Dermis blood vessel endothelial cell (primary cell): Measurements from ENCODE around the gene PTPRF. TPM values are rescaled to one million over a fixed set of nuclear protein-coding genes. Genes with fewer than 3 reads are reported as not detected.

ENCODE experiments used
- DNase-seq: peaks from one replicate; pipeline ENCODE4 v3.0.0; 2010
- total RNA-seq: library from RNA; depleted of rRNA; stranded (reverse); fragments of >200 nt; gene quantifications from 2 replicates; pipeline ENCODE4 v1.2.3, GENCODE V29; 2014

The PTPRF gene
- total RNA-seq, 1 donor from 2014 or later: 108 TPM

DNA sequence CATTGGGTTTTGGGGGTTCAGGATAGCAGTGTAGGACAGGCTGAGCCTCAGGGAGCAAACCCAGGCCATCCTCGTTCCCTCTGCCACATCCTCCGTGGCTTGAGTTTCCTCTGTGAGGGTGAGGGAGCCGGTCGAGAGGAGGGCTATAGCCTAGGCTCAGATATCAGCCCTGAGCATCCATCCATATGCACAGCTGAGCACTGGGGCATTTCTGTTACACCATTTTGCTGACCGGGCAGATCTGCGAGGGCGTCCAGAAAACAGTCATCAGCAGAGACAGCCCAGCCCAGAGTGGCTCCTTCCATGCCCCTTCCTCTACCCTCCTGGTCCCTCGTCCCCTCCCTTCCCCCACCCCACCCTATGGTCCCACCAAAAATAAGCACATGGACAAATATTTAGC lies 53.5 kb downstream of the PTPRF start:
- DNase-seq: no peak

DNA sequence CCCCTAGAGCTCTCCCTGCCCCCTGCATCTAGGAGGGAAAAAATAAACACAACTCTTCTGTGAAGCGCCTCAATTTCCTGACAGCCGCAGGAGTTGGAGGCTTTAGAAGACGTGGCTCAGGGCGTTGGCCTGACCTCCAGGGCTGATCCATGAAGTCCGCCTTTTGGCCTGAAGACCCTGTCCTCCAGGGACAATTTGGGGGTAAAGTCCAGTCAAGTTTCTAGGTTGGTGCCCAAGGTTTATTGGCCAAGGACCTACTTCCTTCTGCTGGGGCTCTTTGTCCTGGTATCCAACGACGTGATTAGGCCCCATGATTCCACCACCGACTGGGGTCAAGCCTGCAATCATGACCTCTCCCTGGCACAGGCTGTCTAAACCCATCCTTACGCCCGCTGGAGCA lies 54.9 kb downstream of the PTPRF start:
- no peak for DNase-seq

DNA sequence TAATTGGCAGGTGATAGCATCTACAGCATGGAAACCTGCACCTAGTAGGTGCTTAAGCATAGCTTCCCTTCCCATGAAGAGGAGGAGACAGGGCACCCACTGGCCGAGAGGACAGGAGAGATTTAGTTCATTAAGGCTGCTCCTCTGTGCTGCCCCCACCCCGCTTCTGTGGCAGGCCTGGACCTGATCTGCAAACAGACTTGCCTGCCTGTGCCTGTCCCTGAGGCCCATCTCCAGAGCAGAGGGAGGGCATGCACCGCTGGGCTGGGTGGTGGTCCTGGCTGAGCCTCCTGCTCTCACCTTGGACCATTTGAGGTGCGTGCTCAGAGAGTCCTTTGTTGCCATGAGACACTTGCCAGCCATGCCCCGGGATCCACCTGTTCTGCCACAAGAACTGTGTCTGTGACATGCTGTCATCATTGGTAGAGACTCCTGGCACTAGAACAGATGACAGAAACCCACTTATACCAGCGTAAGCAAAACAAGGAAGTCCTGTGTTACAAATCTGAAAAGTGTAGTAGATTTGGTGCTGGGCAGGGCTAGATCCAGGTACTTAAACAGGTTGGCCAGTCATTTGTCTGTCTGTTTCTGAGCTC lies 55.6 kb downstream of the PTPRF start:
- DNase-seq: no peak

DNA sequence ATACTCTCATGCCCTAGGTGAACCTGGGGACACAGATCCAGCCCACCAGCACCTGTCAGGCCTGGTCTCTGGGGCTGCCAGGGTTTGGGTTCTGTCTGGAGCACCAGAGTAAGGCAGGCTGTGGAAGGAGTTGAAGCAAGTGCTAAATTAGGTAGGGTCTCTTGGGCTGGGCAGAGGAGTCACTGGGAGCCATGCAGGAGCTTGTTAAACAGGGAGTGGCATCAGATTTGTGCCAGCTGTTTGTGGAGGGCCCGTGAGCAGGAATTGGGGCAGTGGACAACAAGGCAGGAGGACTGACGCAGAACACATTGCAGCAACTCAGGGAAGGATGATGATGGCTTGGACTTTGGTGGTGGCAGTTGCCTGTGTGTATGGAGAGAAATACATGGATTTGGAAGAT lies 56.3 kb downstream of the PTPRF start:
- DNase-seq: no peak

DNA sequence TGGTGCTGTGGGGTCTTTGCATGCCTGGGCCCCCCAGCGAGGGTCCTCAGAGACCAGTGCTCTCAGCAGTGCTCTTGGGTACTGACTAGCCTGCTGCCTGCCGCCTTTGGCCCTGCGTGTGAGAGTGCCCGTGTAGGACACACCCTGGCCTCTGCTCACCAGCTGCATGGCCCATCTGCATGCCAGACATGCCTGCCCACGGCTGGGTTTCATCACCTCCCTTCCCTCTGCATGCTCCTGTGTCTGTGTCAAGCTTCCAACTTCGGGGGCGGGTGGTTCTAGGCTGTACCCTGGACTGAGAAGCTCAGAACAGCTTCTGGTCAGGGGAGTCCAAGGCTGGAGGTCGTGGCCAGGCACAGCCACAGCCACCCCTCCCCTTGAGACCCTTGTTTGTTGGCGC lies 56.9 kb downstream of the PTPRF start:
- DNase-seq: no peak

DNA sequence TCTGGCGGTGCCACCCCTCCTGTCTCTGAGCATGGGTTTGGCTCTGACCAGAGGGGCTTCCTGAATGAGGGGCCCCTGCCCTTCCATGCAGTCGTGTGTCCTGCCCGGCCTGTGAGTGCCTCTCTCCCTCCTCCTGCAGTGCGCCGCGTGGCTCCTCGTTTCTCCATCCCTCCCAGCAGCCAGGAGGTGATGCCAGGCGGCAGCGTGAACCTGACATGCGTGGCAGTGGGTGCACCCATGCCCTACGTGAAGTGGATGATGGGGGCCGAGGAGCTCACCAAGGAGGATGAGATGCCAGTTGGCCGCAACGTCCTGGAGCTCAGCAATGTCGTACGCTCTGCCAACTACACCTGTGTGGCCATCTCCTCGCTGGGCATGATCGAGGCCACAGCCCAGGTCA lies 57.9 kb downstream of the PTPRF start:
- DNase-seq: no peak

DNA sequence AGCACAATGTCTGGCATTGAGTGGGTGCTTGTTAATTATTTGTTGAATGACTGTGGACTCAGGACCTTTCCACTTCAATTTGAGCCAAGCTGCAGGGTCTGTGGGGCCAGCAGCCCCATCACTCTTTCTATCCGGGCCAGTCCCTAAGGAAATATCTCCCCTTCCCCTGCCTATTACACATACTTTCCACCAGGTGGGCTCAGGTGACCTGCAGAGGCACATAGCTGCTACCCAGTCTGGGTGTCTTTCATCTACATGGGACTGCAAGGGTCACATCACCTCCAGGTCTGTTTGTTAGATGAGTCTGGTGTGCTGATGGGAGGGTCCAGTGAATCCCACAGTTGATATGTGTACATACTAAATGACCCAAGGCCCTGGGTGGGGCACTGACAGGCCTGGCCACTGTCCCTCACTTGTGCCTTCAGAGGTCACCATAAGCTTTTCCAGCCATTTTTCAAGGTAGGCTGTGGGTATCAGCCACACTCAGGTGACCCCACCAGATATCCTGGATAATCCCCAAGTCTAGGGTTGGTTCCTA lies 59.8 kb downstream of the PTPRF start:
- no peak for DNase-seq

DNA sequence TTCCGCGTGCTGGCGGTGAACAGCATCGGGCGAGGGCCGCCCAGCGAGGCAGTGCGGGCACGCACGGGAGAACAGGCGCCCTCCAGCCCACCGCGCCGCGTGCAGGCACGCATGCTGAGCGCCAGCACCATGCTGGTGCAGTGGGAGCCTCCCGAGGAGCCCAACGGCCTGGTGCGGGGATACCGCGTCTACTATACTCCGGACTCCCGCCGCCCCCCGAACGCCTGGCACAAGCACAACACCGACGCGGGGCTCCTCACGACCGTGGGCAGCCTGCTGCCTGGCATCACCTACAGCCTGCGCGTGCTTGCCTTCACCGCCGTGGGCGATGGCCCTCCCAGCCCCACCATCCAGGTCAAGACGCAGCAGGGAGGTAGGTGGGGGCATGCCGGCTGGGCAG lies 60.5 kb downstream of the PTPRF start:
- DNase-seq: no peak

DNA sequence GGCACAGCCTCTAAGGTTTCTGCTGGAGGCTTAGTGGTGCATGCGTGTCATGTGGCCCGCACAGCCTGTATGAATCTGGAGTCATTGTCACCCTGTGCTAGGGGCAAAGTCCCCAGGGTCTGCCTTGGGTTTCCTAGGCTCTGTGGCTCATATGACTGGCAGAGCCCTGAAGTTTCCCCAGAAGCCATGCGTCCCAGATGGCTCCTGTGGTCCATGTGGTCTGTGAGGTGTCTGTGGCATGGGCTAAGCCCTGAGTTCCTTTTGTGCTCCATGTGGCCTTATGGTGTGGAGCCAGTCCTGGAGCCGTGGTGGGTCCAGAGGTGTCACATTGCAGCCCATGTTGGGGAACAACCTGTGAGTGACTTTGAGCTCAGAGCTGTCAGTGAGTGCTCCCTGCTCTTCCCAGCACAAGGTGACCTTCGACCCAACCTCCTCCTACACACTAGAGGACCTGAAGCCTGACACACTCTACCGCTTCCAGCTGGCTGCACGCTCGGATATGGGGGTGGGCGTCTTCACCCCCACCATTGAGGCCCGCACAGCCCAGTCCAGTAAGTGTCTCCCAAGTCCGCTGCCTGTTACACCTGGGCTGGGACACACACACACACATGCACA lies 61.5 kb downstream of the PTPRF start:
- DNase-seq: no peak

DNA sequence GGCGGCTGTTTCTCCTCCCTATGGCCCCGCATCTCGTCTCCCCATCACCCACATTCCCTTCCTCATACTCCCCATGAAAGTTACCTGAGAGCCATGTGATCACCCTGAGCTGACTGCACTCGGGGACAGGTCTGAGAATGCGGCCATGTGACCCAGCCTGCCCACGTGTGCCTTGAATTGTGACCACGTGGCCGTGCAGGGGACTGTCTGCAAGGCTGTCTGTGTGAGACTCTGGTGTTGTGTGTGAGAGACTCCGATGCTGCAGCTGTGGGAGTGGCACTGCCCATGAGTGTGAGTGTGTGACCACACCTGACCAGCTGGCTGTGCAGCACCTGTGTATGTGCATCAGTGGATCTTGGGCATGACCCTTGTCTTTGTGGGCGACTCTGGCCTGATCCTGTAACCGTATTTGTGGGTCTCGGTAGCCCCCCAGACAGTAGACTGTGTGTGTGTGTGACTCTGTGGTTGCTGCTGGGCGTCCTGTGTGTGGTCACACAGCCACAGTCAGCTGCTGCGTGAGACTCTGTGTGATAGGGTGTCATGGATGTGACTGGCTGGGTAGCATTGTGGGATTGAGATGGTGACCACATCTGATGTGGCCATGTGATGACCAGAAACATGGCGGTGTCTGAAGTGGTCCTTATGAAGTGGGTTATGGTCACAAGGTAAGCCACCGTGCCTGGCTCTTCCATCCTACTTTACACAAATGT lies 62.4 kb downstream of the PTPRF start:
- no peak for DNase-seq

DNA sequence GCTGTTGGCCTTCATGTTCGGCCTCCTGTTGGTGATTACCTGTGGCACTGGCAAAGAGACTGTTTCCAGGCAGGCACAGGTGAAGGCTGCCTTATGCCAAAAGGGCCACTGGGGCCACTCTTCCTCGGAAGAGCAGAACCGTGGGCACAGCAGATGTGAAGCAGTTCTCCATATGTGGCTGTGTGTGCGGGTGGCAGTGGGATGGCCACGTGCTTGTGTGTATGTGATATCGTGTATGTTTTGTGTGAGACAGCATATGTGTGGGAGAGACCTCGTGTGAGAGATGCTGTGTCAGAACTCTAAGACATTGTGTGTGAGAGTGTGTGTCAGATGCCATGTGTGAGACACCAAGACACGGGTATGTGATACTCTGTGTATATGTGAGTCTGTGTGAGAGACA lies 65.9 kb downstream of the PTPRF start:
- DNase-seq: no peak

DNA sequence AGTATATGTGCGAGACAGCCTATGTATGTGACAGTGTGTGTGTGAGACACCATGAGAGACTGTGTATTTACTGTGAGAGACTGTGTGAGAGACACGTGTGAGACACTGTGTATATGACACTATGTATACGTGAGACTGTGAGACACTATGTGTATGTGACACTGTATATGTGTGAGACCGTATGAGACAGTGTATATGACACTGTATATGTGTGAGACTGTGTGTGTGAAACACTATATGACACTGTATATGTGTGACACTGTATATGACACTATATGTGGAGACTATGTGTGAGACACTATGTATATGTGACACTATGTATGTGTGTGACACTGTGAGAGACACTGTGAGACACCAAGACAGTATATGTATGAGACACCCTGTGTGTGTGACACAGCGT lies 66.3 kb downstream of the PTPRF start:
- DNase-seq: no peak

DNA sequence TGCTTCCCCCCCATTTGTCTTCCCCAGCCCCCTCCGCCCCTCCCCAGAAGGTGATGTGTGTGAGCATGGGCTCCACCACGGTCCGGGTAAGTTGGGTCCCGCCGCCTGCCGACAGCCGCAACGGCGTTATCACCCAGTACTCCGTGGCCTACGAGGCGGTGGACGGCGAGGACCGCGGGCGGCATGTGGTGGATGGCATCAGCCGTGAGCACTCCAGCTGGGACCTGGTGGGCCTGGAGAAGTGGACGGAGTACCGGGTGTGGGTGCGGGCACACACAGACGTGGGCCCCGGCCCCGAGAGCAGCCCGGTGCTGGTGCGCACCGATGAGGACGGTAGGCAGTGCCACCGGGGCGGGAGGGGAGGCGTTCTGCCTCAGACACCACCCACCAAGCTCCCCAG lies 67.0 kb downstream of the PTPRF start:
- DNase-seq: no peak

DNA sequence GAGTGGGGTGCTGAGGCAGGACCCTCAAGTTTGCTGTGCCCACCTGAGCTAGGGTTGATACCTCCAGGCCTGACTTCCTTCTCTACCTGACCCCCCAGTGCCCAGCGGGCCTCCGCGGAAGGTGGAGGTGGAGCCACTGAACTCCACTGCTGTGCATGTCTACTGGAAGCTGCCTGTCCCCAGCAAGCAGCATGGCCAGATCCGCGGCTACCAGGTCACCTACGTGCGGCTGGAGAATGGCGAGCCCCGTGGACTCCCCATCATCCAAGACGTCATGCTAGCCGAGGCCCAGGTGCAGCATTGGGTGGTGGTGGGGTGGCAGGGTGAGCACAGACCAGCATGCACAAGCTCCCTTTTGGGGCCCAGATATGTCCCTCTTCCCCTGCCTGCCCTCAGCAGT lies 67.9 kb downstream of the PTPRF start:
- no peak for DNase-seq

DNA sequence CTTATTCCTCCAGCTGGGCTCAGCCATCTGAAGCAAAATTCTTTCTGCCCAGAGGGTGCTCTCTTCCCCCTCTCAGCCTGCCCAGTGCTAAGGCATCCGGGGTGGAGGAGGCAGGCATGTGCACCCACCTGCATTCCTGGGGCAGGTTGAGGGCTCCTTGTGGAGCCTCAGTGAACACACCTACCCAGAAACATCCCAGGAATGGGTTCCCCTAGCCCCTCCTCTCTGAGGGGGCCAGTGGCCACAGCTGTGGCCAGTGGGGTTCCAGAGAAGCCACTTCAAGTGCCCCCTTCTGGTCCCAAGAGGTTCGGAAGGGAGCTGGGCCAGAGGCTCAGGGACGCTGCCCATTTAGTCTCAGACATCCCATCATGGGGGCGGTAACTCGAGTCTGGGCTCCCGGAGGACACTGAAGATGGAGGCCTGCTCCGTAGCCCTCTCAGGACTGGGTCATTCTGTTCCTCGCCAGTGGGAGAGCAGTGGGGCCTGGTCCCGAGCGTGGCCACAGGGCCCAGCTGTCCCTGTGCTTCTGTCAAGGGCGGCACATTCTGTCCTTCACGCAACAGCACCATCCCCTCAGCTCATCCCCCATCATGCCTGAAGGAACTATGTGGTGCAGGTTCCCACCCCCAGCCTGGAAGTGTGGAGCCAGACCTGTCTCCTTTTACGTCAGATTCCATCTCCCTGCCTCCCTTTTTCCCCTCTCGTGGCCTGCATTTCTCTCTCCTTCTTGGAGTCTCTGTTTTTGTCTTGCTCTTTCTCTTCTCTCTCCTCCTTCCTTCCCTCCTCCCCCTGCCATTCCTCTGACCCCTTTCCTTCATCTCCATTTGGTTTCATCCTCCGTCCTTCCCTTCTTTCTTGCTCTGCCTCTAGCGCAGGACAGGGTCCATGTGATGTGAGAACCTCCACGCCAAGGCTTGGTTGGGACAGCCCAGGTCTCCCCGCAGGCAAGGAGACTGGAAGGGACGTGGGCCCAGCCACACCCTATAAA lies 69.6 kb downstream of the PTPRF start:
- no peak for DNase-seq

DNA sequence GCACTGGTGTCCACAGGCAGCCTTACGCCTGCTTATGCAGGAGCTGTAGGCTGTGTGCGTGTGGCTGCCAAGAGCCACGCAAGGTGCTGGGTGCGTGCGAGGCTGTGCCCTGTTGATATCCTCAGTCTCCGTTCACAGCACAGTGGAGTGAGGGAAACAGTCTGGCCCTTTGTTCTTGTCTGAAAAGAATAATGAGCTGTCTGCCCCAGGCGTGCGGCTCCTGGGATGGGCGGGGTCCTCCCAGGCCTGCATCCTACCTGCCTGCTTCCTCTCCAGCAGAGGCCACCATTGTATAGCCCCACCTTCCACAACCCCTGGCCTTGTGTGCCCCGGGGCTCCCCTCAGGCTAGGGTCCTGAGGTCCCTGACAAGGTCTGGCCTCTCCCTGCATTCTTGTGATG lies 72.3 kb downstream of the PTPRF start:
- no peak for DNase-seq

DNA sequence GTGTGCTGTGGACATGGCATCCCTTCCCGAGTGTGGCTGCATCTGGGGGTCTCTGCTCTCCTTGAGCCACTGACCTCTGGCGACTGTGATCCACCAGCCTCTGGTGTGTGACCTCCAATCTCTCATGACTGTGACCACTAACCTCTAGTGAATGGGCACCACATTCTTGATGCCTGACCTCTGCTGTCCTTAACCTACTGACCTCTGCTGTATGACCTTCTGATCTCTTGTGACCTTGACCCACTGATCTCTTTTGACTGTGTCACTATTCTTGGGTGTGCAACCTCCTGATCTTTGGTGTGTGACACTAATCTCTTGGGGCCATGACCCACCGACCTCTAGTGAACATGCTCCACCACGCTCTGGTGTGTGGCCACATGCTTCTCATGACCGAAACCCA lies 73.5 kb downstream of the PTPRF start:
- no peak for DNase-seq

DNA sequence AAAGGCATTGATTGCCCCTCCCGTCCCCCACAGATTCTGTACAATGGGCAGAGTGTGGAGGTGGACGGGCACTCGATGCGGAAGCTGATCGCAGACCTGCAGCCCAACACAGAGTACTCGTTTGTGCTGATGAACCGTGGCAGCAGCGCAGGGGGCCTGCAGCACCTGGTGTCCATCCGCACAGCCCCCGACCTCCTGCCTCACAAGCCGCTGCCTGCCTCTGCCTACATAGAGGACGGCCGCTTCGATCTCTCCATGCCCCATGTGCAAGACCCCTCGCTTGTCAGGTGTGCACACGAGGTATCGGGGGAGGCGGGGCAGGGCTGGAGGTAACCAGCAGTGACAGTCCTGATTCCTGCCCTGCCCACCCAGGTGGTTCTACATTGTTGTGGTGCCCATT lies 74.5 kb downstream of the PTPRF start:
- no peak for DNase-seq

DNA sequence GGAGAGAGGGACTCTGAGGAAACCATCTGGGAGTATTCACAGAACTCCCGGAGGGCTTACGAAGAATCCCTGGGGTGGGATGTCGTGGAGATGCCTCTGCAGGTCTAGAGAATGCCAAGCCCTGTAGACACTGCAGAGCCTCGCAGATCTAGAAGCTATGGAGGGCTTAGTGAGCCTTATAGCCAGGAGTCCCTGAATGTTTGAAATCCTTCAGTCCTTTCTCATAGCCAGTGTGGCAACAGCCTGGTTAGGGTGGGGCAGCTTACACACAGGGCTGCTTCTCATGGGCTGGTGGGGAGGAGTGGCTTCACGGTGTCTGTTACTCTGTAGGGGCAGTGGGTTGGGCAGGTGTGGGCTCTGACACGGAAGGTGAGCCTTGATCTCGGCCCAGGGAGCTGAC lies 75.1 kb downstream of the PTPRF start:
- no peak for DNase-seq

DNA sequence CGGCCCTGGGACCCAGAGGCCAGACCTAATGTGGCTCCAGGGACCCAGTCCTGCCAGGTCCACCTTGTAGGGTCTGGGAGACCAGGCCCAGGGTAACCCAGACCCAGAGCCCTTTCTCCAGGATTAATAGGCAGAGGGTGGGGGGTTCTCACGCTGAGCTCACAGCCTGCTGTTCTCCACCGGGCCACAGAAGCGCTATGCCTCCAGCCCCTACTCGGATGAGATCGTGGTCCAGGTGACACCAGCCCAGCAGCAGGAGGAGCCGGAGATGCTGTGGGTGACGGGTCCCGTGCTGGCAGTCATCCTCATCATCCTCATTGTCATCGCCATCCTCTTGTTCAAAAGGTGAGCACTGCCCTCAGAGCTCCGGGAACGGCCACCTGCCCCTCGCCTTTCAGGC lies 75.9 kb downstream of the PTPRF start:
- no peak for DNase-seq

DNA sequence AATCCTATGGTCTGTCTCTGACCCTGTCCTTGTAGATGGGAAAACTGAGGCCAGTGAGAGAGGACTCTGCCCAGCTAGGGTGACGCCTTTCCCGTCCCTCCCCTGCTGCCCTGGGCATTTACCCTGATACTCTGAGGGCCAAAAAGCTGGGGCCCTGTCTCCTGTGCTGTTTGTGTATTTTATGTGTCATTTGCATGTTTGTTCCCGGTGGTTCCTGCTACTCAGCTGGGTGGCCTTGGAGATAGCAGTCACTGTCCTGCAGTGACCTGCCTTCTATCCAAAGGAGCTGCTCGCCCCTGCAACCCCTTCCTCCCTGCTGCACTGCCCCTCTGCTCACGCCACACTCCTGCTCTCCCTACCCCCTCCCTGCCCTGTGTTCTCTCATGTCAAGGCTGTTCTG lies 78.1 kb downstream of the PTPRF start:
- no peak for DNase-seq

DNA sequence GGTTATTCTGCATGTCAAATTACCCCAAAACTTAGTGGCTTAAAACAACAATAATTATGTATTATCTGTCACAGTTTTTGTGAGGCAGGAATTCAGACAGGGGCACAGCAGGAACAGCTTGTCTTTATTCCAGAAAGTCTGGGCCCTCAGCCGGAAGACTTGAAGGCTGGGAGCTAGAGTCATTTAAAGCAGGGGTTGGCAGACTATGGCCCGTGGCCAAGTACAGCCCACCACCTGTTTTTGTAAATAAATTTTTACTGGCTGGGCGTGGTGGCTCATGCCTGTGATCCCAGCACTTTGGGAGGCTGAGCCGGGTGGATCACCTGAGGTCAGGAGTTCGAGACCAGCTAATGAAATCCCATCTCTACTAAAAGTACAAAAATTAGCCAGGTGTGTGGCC lies 79.7 kb downstream of the PTPRF start:
- no peak for DNase-seq

DNA sequence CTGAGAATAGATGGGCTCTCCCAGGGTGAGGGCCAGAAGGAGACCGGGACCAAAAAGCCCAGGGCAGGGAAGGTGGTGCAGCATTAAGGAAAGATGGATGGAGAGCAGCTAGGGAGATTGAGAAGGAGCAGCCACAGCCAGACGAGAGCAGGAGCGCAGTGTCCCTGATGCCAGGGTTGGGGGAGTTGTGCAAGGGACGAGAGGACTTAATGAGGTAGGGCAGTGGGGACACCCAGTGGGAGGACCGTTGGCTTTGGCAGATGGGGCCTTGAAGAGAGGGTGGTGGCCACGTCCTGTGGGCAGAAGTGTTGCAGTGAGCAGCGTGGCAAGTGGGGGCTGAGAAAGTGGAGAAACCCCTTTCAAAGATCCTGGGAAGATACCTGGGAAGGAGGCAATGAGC lies 81.3 kb downstream of the PTPRF start:
- DNase-seq: no peak
